Choroid plexus epithelial cell (primary cell): ENCODE results near the gene LIPC.
A peak's percentile ranks its signal among the peaks of the same experiment; 100 is the strongest.

ENCODE experiments used
- DNase-seq: peaks from one replicate; pipeline ENCODE4 v3.0.0-alpha.2; 2010; ENCODE audit warnings: low read depth
- H3K4me3 ChIP-seq: 2 replicates; pipeline ENCODE4 v1.5.1; 2011; ENCODE audit warnings: low read depth, mild to moderate bottlenecking, control low read depth, low read length, moderate library complexity
- CTCF ChIP-seq: conservative IDR thresholded peaks from 2 replicates; pipeline ENCODE4 v1.5.1; 2011; ENCODE audit warnings: low read depth, mild to moderate bottlenecking, control low read depth, inconsistent platforms, low read length, moderate library complexity

LIPC gene

DNA sequence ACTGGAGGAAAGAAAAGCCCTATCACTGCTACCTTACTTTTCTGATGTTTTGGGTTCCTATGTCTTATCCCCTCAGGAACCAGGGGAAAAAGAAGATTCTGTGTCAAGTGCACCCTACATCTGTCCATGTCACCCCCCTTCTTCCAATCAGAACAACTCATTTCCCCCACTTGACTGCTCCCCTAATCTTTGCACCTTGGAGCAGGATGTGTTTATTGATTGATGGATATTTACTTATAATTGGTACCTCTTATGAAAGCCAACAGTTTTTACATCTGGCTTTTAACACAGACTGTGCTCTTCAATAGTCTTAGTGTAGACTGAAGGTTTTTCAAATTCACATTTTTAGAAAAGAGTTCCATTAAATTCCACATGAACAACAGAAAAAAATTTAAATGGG lies 33.3 kb downstream of the LIPC start:
- no peak for TF ChIP-seq CTCF
- DNase-seq: no peak
- no peak overlapping the region for H3K4me3 ChIP-seq

DNA sequence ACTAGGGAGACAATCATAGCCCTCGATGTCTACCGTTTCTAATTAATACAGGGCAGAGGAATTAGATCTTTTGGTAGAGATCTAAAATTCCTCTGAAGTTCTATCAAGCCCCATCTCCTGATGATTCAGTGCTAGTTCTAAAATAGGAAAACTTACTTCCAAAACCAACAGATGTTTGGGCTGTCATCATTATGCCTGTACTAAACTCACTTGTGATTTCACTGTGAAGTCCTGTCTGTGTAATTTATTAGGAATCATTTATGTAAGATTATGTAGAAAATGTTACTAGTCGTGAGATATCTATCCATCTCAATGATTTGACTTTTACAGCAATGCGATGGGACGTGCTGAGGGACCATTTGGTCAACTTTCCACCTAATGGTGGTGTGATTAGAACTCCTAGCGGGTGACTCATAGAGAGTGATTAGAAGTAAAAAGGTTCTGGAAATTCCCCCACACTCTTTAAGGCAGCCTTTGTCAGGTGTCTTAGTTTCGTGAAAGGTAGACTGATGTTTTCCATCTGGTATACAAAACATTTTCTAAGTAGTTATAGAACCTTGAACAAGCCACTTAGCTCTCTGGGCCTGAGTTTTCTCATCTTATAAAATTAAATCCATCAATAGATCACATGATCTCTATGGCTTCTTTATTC lies 34.2 kb downstream of the LIPC start:
- DNase-seq: no peak
- no peak overlapping the region for H3K4me3 ChIP-seq
- TF ChIP-seq CTCF: no peak

DNA sequence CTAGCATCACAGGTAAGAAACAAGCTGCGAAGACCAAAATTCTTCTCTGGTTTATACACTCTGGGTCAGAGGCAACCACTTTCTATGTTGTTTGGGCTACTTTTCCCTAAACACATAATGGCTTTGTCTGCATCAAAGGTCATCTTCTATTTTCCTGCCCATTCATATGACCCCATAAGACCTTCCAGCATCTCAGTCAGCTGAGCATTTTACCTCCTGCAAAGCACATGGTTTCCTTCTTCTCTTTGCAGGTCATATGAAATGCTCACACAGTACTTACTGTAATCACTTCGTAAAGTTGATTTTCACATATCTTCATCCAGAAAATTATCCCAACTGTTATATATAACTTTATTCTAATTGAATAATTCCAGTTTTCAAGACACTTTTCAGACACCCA lies 34.8 kb downstream of the LIPC start:
- H3K4me3 ChIP-seq: no peak overlapping the region
- TF ChIP-seq CTCF: no peak
- DNase-seq: no peak

DNA sequence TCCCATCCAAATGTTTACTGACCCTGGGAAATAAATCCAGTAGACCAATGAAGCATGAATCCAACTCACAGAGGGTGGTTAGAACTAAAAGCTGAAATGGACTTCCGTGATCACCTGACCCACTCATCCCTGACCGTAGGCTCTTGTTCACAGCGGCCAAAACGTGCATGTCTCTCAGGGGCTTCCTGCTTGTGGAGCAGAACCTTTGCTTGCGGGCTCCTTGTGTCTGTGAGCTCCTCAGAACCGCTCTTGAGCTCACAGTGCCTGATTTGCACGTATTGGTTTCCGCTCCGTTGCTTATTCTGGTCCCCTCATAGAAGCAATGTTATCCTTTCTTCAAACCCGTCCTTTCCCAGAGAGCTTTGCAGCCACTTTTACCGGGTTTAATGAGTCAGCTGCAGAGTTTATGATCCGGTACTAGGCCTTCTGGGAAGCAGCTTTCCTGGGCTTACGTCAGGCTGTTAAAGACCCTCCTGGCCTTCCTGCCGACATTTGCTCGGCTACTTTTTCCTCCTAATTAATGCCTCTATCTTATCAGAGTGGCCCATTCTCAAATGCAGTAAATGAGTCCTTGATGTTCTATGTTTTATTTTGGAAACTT lies 35.4 kb downstream of the LIPC start:
- peak; percentile 82 for DNase-seq
- no peak for TF ChIP-seq CTCF
- no peak overlapping the region for H3K4me3 ChIP-seq

- peak; percentile 88 for DNase-seq
- H3K4me3 ChIP-seq: no peak overlapping the region
- TF ChIP-seq CTCF: no peak
Observed at GRCh38 chr15:58467722-58468423, 36.1 kb downstream of the LIPC start.

DNA sequence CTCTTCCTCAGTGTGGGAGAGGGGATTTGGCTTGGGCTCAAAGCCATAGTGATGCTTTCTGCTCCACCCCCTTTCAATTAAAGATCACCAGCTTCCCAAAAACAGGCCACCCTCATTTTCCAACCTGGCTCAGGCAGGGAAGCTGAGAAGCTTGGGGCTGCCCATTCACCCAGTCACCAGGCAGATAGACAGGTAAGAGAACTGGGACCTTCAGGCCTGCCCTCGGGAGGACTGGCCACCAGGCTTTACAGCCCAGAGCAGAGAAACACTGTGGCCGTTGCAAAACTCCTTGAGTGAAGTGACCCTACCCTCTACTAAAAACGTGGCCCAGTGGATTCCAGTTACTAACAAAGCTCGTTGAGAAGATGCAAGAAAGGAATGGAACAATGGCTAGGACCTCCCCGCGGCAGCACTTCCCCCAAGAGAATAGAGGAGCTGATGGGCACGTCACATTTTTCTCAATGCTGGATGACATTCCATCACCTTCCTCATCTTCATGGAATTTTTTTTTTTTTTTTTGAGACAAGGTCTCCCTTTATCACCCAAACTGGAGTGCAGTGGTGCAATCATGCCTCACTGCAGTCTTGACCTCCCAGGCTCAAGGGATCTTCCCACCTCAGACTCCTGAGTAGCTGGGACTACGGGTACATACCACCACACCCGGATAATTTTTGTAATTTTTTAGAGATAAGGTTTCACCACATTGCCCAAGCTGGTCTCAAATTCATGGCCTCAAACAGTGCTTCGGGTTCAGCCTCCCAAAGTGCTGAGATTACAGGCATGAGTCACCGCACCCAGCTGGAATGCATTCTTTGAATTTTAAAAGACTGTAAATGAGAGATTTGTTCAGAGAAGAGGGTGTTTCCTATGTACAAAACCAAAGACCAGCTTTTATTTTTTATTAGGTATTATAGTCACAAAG lies 37.9 kb downstream of the LIPC start:
- H3K4me3 ChIP-seq: no peak overlapping the region
- no peak for TF ChIP-seq CTCF
- DNase-seq: peak; percentile 95
